Measurements from ENCODE around the gene MUC6. TPM values are rescaled to one million over a fixed set of nuclear protein-coding genes. Genes with fewer than 3 reads are reported as not detected.

Gene MUC6
- total RNA-seq, 1 experiment from 2014 or later, result 0.49 TPM

GRCh38 chr11:1023811-1024596 is 12.5 kb downstream of the MUC6 start:
- Histone ChIP-seq H3K4me1 (ENCODE audit: control insufficient read depth, insufficient read depth, low read length) (no peaks in the 10 kb centered on the region), H3K27ac (ENCODE audit: low read length) (no peak overlapping the region), H3K36me3 (ENCODE audit: control insufficient read depth, insufficient read depth, low read length) (no peaks in the 10 kb centered on the region), H3K27me3 (ENCODE audit: control insufficient read depth, insufficient read depth, low read length) (no peaks in the 10 kb centered on the region), H3K9me3 (ENCODE audit: control insufficient read depth, insufficient read depth, low read depth, low read length) (no peaks in the 10 kb centered on the region), H3K4me3 (ENCODE audit: low read depth in 2 of 2, low read length in 2 of 2) (no peak overlapping the region)
- no TSS peak for BruUV-seq (replicated peaks)
- DNase-seq (ENCODE audit: low read depth, low spot score) (no peak), ATAC-seq (no peak; the same call in 1 of the 2 replicates)
- in situ Hi-C loops (cut with HindIII; ENCODE audit: low pct_unique_long_range_greater_than_20kb, low sequenced_read_pairs) (no loop called here), intact Hi-C loops (cut with micrococcal nuclease; ENCODE audit: unreplicated experiment) (no loop called here)
- TF ChIP-seq POLR2AphosphoS5 (IDR thresholded peaks at IDR 0.05; ENCODE audit: low read depth, low read length) (no peak), CTCF (IDR thresholded peaks at IDR 0.05) (no peak), SIN3A (IDR thresholded peaks at IDR 0.05; ENCODE audit: borderline replicate concordance, insufficient read depth, low read depth, low read length) (no peak), TCF7L2 (IDR thresholded peaks at IDR 0.05; ENCODE audit: low read depth, low read length) (no peak)
- TF ChIP-seq, protein P1, sequence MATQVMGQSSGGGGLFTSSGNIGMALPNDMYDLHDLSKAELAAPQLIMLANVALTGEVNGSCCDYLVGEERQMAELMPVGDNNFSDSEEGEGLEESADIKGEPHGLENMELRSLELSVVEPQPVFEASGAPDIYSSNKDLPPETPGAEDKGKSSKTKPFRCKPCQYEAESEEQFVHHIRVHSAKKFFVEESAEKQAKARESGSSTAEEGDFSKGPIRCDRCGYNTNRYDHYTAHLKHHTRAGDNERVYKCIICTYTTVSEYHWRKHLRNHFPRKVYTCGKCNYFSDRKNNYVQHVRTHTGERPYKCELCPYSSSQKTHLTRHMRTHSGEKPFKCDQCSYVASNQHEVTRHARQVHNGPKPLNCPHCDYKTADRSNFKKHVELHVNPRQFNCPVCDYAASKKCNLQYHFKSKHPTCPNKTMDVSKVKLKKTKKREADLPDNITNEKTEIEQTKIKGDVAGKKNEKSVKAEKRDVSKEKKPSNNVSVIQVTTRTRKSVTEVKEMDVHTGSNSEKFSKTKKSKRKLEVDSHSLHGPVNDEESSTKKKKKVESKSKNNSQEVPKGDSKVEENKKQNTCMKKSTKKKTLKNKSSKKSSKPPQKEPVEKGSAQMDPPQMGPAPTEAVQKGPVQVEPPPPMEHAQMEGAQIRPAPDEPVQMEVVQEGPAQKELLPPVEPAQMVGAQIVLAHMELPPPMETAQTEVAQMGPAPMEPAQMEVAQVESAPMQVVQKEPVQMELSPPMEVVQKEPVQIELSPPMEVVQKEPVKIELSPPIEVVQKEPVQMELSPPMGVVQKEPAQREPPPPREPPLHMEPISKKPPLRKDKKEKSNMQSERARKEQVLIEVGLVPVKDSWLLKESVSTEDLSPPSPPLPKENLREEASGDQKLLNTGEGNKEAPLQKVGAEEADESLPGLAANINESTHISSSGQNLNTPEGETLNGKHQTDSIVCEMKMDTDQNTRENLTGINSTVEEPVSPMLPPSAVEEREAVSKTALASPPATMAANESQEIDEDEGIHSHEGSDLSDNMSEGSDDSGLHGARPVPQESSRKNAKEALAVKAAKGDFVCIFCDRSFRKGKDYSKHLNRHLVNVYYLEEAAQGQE (IDR thresholded peaks at IDR 0.05; ENCODE audit: insufficient read depth in 1 of 2, low read depth in 2 of 2, low read length in 1 of 2), result no peak
- ChIA-PET POLR2A (interaction anchor here (0.5 kb wide), 1 partner anchor 11 kb away, joined by 3 read pairs; no protein-coding TSS in a partner anchor), CTCF (no interaction called here)

GRCh38 chr11:1022908-1023810 is 13.4 kb downstream of the MUC6 start:
- Histone ChIP-seq H3K27me3 (ENCODE audit: control insufficient read depth, insufficient read depth, low read length) (no peaks in the 10 kb centered on the region), H3K9me3 (ENCODE audit: control insufficient read depth, insufficient read depth, low read depth, low read length) (no peaks in the 10 kb centered on the region), H3K36me3 (ENCODE audit: control insufficient read depth, insufficient read depth, low read length) (no peaks in the 10 kb centered on the region), H3K27ac (ENCODE audit: low read length) (no peak overlapping the region), H3K4me1 (ENCODE audit: control insufficient read depth, insufficient read depth, low read length) (no peaks in the 10 kb centered on the region), H3K4me3 (ENCODE audit: low read depth in 2 of 2, low read length in 2 of 2) (no peak overlapping the region)
- CTCF ChIA-PET, result no interaction called here
- no peak for ATAC-seq
- no peak for DNase-seq (ENCODE audit: low read depth, low spot score)
- in situ Hi-C loops (cut with HindIII; ENCODE audit: low pct_unique_long_range_greater_than_20kb, low sequenced_read_pairs) (no loop called here), intact Hi-C loops (cut with micrococcal nuclease; ENCODE audit: unreplicated experiment) (no loop called here)
- TF ChIP-seq TCF7L2 (IDR thresholded peaks at IDR 0.05; ENCODE audit: low read depth, low read length), result no peak
- no peak for TF ChIP-seq SIN3A (IDR thresholded peaks at IDR 0.05; ENCODE audit: borderline replicate concordance, insufficient read depth, low read depth, low read length)
- no peak for TF ChIP-seq CTCF (IDR thresholded peaks at IDR 0.05)
- TF ChIP-seq POLR2AphosphoS5 (IDR thresholded peaks at IDR 0.05; ENCODE audit: low read depth, low read length), result no peak
- TF ChIP-seq, protein P1 (IDR thresholded peaks at IDR 0.05; ENCODE audit: insufficient read depth in 1 of 2, low read depth in 2 of 2, low read length in 1 of 2), result no peak
- POLR2A ChIA-PET, result no interaction called here
- TSS peak; percentile 90 for BruUV-seq (replicated peaks)
